IPS DF 6.9 (cell line): ENCODE results near the gene RFPL2.
"Not testable (repeated sequence)": the region's sequence is repeated elsewhere in the genome, so short reads cannot be mapped to it uniquely, and the experiment has no call there.

ENCODE experiments used
- DNase-seq: peaks from one replicate; pipeline ENCODE4 v3.0.0-alpha.2; 2013; ENCODE audit warnings: low read depth, low spot score
- H3K27ac ChIP-seq: one replicate; pipeline ENCODE4 v1.5.1; 2013; ENCODE audit warnings: low read length, control low read depth
- H3K27me3 ChIP-seq: 2 replicates; pipeline ENCODE4 v1.6.1; 2013; ENCODE audit warnings: mild to moderate bottlenecking, low read length; ENCODE audit not compliant: control insufficient read depth, insufficient read depth
- H3K36me3 ChIP-seq: 2 replicates; pipeline ENCODE4 v1.6.1; 2013; ENCODE audit warnings: low read length; ENCODE audit not compliant: control insufficient read depth, insufficient read depth
- H3K4me1 ChIP-seq: 2 replicates; pipeline ENCODE4 v1.6.1; 2013; ENCODE audit warnings: low read length; ENCODE audit not compliant: control insufficient read depth, insufficient read depth
- H3K4me3 ChIP-seq: 2 replicates; pipeline ENCODE4 v1.5.1; 2013; ENCODE audit warnings: mild to moderate bottlenecking, low read length
- H3K9me3 ChIP-seq: 2 replicates; pipeline ENCODE4 v1.6.1; 2013; ENCODE audit warnings: low read length, inconsistent platforms; ENCODE audit not compliant: control insufficient read depth, insufficient read depth
- WGBS: extraction: QIAGEN DNeasy Blood & Tissue Kit; methylation state at CpG from one replicate; pipeline ENCODE4 v1.1.7; 2013; ENCODE audit warnings: mixed read lengths, missing lambda C conversion rate; ENCODE audit not compliant: insufficient read length, insufficient coverage; 5-methylcytosine and 5-hydroxymethylcytosine counted together

The RFPL2 gene

DNA sequence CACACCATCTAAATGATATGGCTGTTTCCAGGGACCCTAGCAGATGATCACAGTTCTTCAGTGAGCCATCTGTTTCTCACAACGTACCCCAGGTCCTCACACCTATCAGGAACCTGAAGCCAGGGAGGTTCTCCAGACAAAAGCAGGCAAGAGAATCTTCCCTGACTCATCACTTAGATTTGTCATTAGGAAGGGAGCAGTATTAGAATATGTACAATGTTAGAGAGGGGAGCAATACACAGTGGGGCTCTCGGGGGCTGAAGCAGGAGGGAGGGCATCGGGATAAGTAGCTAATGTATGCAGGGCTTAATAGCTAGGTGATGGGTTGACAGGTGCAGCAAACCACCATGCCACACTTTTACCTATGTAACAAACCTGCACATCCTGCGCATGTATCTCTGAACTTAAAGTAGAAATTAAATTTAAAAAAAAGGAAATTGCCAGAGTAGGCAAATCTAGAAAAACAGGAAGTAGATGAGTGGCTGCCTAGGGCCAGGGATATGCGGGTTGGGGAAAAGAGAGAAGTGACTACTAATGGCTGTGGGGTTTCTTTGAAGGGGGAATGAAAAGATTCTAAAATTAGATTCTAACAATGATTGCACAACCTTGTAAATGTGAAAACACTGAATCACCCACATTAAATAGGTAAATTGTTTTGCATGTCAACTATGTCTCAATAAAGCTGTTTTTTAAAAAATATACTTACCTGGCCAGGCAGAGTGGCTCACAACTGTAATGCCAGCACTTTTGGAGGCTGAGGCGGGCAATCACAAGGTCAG, 60.2 kb downstream of the RFPL2 start:
- Histone ChIP-seq H3K9me3 (no peaks in the 10 kb centered on the region), H3K4me3 (no peak overlapping the region), H3K36me3 (no peaks in the 10 kb centered on the region), H3K4me1 (no peaks in the 10 kb centered on the region), H3K27ac (no peak overlapping the region), H3K27me3 (no peaks in the 10 kb centered on the region)
- no peak for DNase-seq
- no CpG with 5 or more reads among the region's 6 CpGs for WGBS

DNA sequence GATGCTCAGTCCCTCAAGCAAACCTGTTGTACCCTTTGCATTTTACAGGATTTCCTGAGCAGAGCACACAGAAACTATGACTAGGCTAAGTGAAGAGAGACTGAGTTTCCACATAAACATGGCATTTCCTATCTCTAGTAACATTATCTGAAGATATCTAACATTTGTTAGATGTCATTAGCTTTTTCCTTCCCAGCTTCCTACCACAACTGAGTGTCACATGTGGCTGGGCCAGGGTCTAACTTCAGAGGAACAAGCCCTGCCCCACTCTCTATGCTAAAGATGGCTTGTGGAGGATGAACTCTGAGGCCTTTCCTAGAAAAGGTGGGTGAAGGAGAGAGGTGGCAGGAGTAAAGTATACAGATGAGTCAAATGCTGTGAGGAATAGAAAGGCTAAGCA, 62.3 kb downstream of the RFPL2 start:
- no peaks in the 10 kb centered on the region for H3K4me1 ChIP-seq
- no peak for DNase-seq
- H3K9me3 ChIP-seq = no peaks in the 10 kb centered on the region
- H3K27ac ChIP-seq = no peak overlapping the region
- no peaks in the 10 kb centered on the region for H3K36me3 ChIP-seq
- H3K4me3 ChIP-seq = no peak overlapping the region
- no peaks in the 10 kb centered on the region for H3K27me3 ChIP-seq

DNA sequence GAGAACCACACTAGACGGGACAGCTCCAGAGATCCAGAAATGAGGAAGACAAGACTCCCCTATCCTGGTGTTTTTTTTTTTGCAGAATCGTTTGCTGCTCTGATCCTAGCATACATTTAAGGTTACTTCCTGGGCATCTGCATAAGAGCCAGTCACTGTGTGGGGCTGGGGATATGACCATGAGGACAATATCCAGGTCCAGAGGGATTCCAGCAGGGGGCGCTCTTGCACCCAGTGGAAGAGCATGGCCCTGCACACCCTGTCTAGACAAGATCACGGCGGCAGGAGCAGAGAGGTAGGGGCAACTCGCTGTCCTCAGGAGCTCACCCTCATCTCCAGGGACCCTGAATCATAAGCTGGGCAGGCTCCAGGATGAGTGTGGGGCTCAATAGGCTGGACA, 64.2 kb downstream of the RFPL2 start:
- H3K27ac ChIP-seq, H3K4me1 ChIP-seq, H3K4me3 ChIP-seq, H3K36me3 ChIP-seq, H3K9me3 ChIP-seq, DNase-seq, H3K27me3 ChIP-seq: not testable (repeated sequence)
- no CpG with 5 or more reads among the region's 6 CpGs for WGBS
